Loucy (cell line): ENCODE results near the gene RAD51D.

ENCODE experiments used
- CTCF ChIP-seq: fragments of 200-600 bp; sonication (generic); conservative IDR thresholded peaks from 2 replicates; pipeline ENCODE4 v1.5.1; 2014; ENCODE audit warnings: mild to moderate bottlenecking, antibody characterized with exemption, low read length
- EZH2phosphoT487 ChIP-seq: fragments of 200-600 bp; IDR thresholded peaks from 2 replicates; pipeline ENCODE4 v1.6.1; 2018; ENCODE audit warnings: antibody characterized with exemption, mild to moderate bottlenecking, moderate library complexity, borderline replicate concordance

- TF ChIP-seq CTCF (no peak), EZH2phosphoT487 (no peak)
These were observed 16.4 kb downstream of the RAD51D start for GRCh38 chr17:35103271-35103670.
